ENCODE results near the gene ZDHHC14.

- TF ChIP-seq, protein P1, sequence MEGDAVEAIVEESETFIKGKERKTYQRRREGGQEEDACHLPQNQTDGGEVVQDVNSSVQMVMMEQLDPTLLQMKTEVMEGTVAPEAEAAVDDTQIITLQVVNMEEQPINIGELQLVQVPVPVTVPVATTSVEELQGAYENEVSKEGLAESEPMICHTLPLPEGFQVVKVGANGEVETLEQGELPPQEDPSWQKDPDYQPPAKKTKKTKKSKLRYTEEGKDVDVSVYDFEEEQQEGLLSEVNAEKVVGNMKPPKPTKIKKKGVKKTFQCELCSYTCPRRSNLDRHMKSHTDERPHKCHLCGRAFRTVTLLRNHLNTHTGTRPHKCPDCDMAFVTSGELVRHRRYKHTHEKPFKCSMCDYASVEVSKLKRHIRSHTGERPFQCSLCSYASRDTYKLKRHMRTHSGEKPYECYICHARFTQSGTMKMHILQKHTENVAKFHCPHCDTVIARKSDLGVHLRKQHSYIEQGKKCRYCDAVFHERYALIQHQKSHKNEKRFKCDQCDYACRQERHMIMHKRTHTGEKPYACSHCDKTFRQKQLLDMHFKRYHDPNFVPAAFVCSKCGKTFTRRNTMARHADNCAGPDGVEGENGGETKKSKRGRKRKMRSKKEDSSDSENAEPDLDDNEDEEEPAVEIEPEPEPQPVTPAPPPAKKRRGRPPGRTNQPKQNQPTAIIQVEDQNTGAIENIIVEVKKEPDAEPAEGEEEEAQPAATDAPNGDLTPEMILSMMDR (IDR thresholded peaks at IDR 0.05): no peak
- no peak for TF ChIP-seq POLR2A (IDR thresholded peaks at IDR 0.05)
- no peak for TF ChIP-seq EP300 (IDR thresholded peaks at IDR 0.05)
These were observed 82.2 kb downstream of the ZDHHC14 start for GRCh38 chr6:157462956-157463742.
